H1 (cell line): Measurements from ENCODE around the gene STXBP5. TPM values are rescaled to one million over a fixed set of nuclear protein-coding genes. Genes with fewer than 3 reads are reported as not detected.

Source experiments
- CTCF ChIA-PET: fragments of 300-600 bp; sonication (Branson Sonifier 250); formaldehyde crosslinking; loops from one replicate; lab custom pipeline; 2021; ENCODE audit not compliant: partially characterized antibody; lab: Charles Lee
- POLR2A ChIA-PET: fragments of 300-600 bp; sonication (Branson Sonifier 250); formaldehyde crosslinking; loops from one replicate; lab custom pipeline; 2021; ENCODE audit warnings: inconsistent platforms; ENCODE audit not compliant: partially characterized antibody; lab: Charles Lee
- DNase-seq, 2 experiments: peaks; one replicate each; pipeline versions ENCODE4 v3.0.0 to v3.0.0-alpha.2; 2010 to 2022; ENCODE audit warnings: low spot score in 2 of 2, low read depth in 1 of 2, mixed read lengths in 1 of 2
- FAIRE-seq: peaks from 2 replicates; lab custom pipeline; 2011; peaks lifted over from hg19 to GRCh38; lab: Jason Lieb, UNC
- H2AFZ ChIP-seq: 2 replicates; pipeline ENCODE4 v1.8.1; 2012; ENCODE audit warnings: low read length, inconsistent platforms
- H2AK5ac ChIP-seq: 2 replicates; pipeline ENCODE4 v1.6.1; 2013; ENCODE audit warnings: low read depth, low read length
- H2BK120ac ChIP-seq: replicated peaks from 2 replicates; pipeline ENCODE3; 2013; ENCODE audit warnings: low read depth, low read length, inconsistent platforms
- H2BK12ac ChIP-seq: 2 replicates; pipeline ENCODE4 v1.6.1; 2013; ENCODE audit warnings: low read depth, low read length
- H2BK15ac ChIP-seq: 2 replicates; pipeline ENCODE4 v1.6.1; 2013; ENCODE audit warnings: low read length
- H2BK20ac ChIP-seq: 2 replicates; pipeline ENCODE4 v1.6.1; 2013; ENCODE audit warnings: low read length
- H2BK5ac ChIP-seq: 2 replicates; pipeline ENCODE4 v1.6.1; 2013; ENCODE audit warnings: low read depth, low read length
- H3K14ac ChIP-seq: 2 replicates; pipeline ENCODE4 v1.6.1; 2013; ENCODE audit warnings: inconsistent platforms; ENCODE audit not compliant: insufficient read length
- H3K18ac ChIP-seq: 2 replicates; pipeline ENCODE4 v1.6.1; 2013; ENCODE audit warnings: low read length; ENCODE audit errors: extremely low read depth
- H3K23ac ChIP-seq: 2 replicates; pipeline ENCODE4 v1.6.1; 2013; ENCODE audit warnings: inconsistent platforms; ENCODE audit not compliant: insufficient read length
- H3K23me2 ChIP-seq: 2 replicates; pipeline ENCODE4 v1.6.1; 2013; ENCODE audit warnings: low read depth, low read length
- H3K27ac ChIP-seq: 2 replicates; pipeline ENCODE4 v1.6.1; 2011; ENCODE audit warnings: low read depth, low read length, inconsistent platforms
- H3K27me3 ChIP-seq, 4 experiments: replicated peaks in 1 of 4; 1 replicate in 1 of 4; 2 replicates in 3 of 4; pipeline versions ENCODE4 v1.6.1 to v1.8.1; 2011 to 2013; ENCODE audit warnings: low read length in 3 of 4, mild to moderate bottlenecking in 3 of 4, inconsistent platforms in 2 of 4, mixed read lengths in 2 of 4, moderate library complexity in 1 of 4; ENCODE audit not compliant: control insufficient read depth in 3 of 4, insufficient read depth in 3 of 4; ENCODE audit errors: extremely low read depth in 1 of 4
- H3K36me3 ChIP-seq, 4 experiments: 2 replicates each; pipeline versions ENCODE4 v1.6.1 to v1.8.1; 2011 to 2013; ENCODE audit warnings: mild to moderate bottlenecking in 4 of 4, low read length in 3 of 4, moderate library complexity in 2 of 4, control low read depth in 1 of 4, inconsistent platforms in 1 of 4; ENCODE audit not compliant: insufficient read depth in 4 of 4, control insufficient read depth in 2 of 4
- H3K4ac ChIP-seq: replicated peaks from 2 replicates; pipeline ENCODE3; 2013; ENCODE audit warnings: low read length, low read depth, mixed read lengths, inconsistent platforms; ENCODE audit not compliant: insufficient read length
- H3K4me1 ChIP-seq, 4 experiments: replicated peaks in 1 of 4; 1 replicate in 1 of 4; 2 replicates in 3 of 4; pipeline versions ENCODE4 v1.6.1 to v1.8.1; 2011 to 2013; ENCODE audit warnings: low read length in 3 of 4, inconsistent platforms in 2 of 4, mixed read lengths in 1 of 4; ENCODE audit not compliant: insufficient read depth in 4 of 4, control insufficient read depth in 3 of 4
- H3K4me2 ChIP-seq, 2 experiments: 2 replicates each; pipeline versions ENCODE4 v1.6.1 to v1.8.1; 2011 to 2013; ENCODE audit warnings: low read depth in 2 of 2, low read length in 2 of 2, control low read depth in 1 of 2, inconsistent platforms in 1 of 2, mild to moderate bottlenecking in 1 of 2; ENCODE audit not compliant: insufficient read depth in 1 of 2
- H3K4me3 ChIP-seq, 4 experiments: fragments of 200-600, 300-600 bp in 1 of 4; sonication (generic), shearing (Covaris generic), sonication (Bioruptor Twin) in 1 of 4; 2 replicates each; pipeline versions ENCODE4 v1.5.1 to v1.8.1; 2011 to 2016; ENCODE audit warnings: low read length in 4 of 4, low read depth in 3 of 4, control low read depth in 2 of 4, inconsistent platforms in 2 of 4, mild to moderate bottlenecking in 2 of 4, mixed read lengths in 1 of 4, moderate library complexity in 1 of 4; ENCODE audit not compliant: insufficient read depth in 2 of 4; ENCODE audit errors: extremely low read depth in 1 of 4
- H3K56ac ChIP-seq: replicated peaks from 2 replicates; pipeline ENCODE3; 2013; ENCODE audit warnings: low read depth, mild to moderate bottlenecking, mixed read lengths, low read length, inconsistent platforms; ENCODE audit not compliant: insufficient read length
- H3K79me1 ChIP-seq: 2 replicates; pipeline ENCODE4 v1.6.1; 2013; ENCODE audit warnings: low read depth, low read length, control low read depth
- H3K79me2 ChIP-seq, 2 experiments: 2 replicates each; pipeline versions ENCODE4 v1.6.1 to v1.8.1; 2012 to 2013; ENCODE audit warnings: low read length in 2 of 2, mild to moderate bottlenecking in 2 of 2, inconsistent platforms in 1 of 2; ENCODE audit not compliant: insufficient read depth in 2 of 2, control insufficient read depth in 1 of 2
- H3K9ac ChIP-seq, 4 experiments: replicated peaks in 1 of 4; 1 replicate in 1 of 4; 2 replicates in 3 of 4; pipeline versions ENCODE4 v1.6.1 to v1.8.1; 2011 to 2013; ENCODE audit warnings: low read depth in 3 of 4, low read length in 3 of 4, control low read depth in 2 of 4, mild to moderate bottlenecking in 2 of 4, moderate library complexity in 2 of 4, inconsistent platforms in 1 of 4; ENCODE audit errors: extremely low read depth in 1 of 4
- H3K9me3 ChIP-seq, 2 experiments: 2 replicates each; pipeline versions ENCODE4 v1.6.1 to v1.8.1; 2012 to 2013; ENCODE audit warnings: mild to moderate bottlenecking in 2 of 2, moderate library complexity in 2 of 2, control low read depth in 1 of 2, inconsistent platforms in 1 of 2, low read depth in 1 of 2, low read length in 1 of 2, mixed read lengths in 1 of 2; ENCODE audit not compliant: insufficient read depth in 2 of 2
- H4K20me1 ChIP-seq, 2 experiments: replicated peaks in 1 of 2; 2 replicates each; pipeline versions ENCODE3 to v1.8.1; 2011 to 2013; ENCODE audit warnings: inconsistent platforms in 2 of 2, low read length in 2 of 2, mild to moderate bottlenecking in 1 of 2; ENCODE audit not compliant: insufficient read depth in 2 of 2, control insufficient read depth in 1 of 2
- H4K5ac ChIP-seq: 2 replicates; pipeline ENCODE4 v1.6.1; 2013; ENCODE audit warnings: low read length, low read depth, mixed read lengths, inconsistent platforms; ENCODE audit not compliant: insufficient read length
- H4K8ac ChIP-seq: 2 replicates; pipeline ENCODE4 v1.8.0; 2013; ENCODE audit warnings: mild to moderate bottlenecking, moderate library complexity, low read length, inconsistent platforms; ENCODE audit not compliant: insufficient read depth; ENCODE audit errors: extremely low read depth
- H4K91ac ChIP-seq: replicated peaks from 2 replicates; pipeline ENCODE3; 2013; ENCODE audit warnings: low read length, mixed read lengths, inconsistent platforms; ENCODE audit not compliant: insufficient read length
- ATF2 ChIP-seq: IDR thresholded peaks from 2 replicates; pipeline ENCODE4 v1.6.1; 2012; ENCODE audit warnings: low read length, inconsistent platforms
- CREB1 ChIP-seq: IDR thresholded peaks from 2 replicates; pipeline ENCODE4 v1.6.1; 2012; ENCODE audit warnings: inconsistent platforms
- MAFK ChIP-seq: IDR thresholded peaks from 2 replicates; pipeline ENCODE4 v1.6.1; 2012; ENCODE audit warnings: low read depth, mild to moderate bottlenecking, improper control_type of control experiment, low read length
- NANOG ChIP-seq: IDR thresholded peaks from 2 replicates; pipeline ENCODE4 v1.6.1; 2011; ENCODE audit warnings: low read length, low read depth, mild to moderate bottlenecking, inconsistent platforms; ENCODE audit not compliant: insufficient read depth, poor library complexity, severe bottlenecking
- PHF8 ChIP-seq: fragments of 200-600 bp; sonication (generic); conservative IDR thresholded peaks from 2 replicates; pipeline ENCODE4 v1.7.1; 2012; ENCODE audit warnings: low read depth, mild to moderate bottlenecking, inconsistent platforms, low read length, moderate library complexity
- POLR2AphosphoS5 ChIP-seq: IDR thresholded peaks from 2 replicates; pipeline ENCODE4 v1.6.1; 2011; ENCODE audit warnings: low read depth, low read length
- RBBP5 ChIP-seq: IDR thresholded peaks from 2 replicates; pipeline ENCODE4 v1.7.1; 2012; ENCODE audit warnings: low read depth, mild to moderate bottlenecking, inconsistent platforms, low read length, moderate library complexity, borderline replicate concordance
- RXRA ChIP-seq: IDR thresholded peaks from 2 replicates; pipeline ENCODE4 v1.6.1; 2011; ENCODE audit warnings: low read depth, mild to moderate bottlenecking, low read length, moderate library complexity; ENCODE audit not compliant: insufficient read depth
- SRF ChIP-seq: IDR thresholded peaks from 2 replicates; pipeline ENCODE4 v1.6.1; 2011; ENCODE audit warnings: mild to moderate bottlenecking, low read depth, low read length, moderate library complexity
- TAF7 ChIP-seq: optimal IDR thresholded peaks from 2 replicates; pipeline ENCODE3; 2011; ENCODE audit warnings: low read depth, mild to moderate bottlenecking, inconsistent platforms, low read length, moderate library complexity, borderline replicate concordance
- TBP ChIP-seq: IDR thresholded peaks from 2 replicates; pipeline ENCODE4 v1.6.1; 2011; ENCODE audit warnings: low read depth, low read length, improper control_type of control experiment
- ZNF274 ChIP-seq: IDR thresholded peaks from 2 replicates; pipeline ENCODE4 v1.7.0; 2012; ENCODE audit warnings: low read length, borderline replicate concordance; ENCODE audit errors: extremely low read depth
- WGBS, 2 experiments: shearing (Covaris generic) in 1 of 2; methylation state at CpG; one replicate each; pipeline versions ENCODE4 v1.1.6 to v1.1.7; 2013 to 2015; ENCODE audit warnings: low lambda C conversion rate in 2 of 2, mixed read lengths in 2 of 2, inconsistent platforms in 1 of 2, low coverage in 1 of 2, missing lambda C conversion rate in 1 of 2; ENCODE audit not compliant: insufficient replicate concordance in 2 of 2, insufficient coverage in 1 of 2, insufficient read length in 1 of 2; ENCODE audit errors: extremely low coverage in 1 of 2, missing lambda C conversion rate in 1 of 2; 5-methylcytosine and 5-hydroxymethylcytosine counted together
- polyA plus RNA-seq, 7 experiments: library from polyadenylated mRNA; depleted of rRNA in 3 of 7; stranded (reverse) in 5 of 7; unstranded in 2 of 7; fragments of >200 nt in 5 of 7; fragments of 200-250 nt in 2 of 7; gene quantifications; 1 replicate in 5 of 7; 2 replicates in 1 of 7; 4 replicates in 1 of 7; pipeline versions ENCODE4 v1.2.1 to v1.2.3, GENCODE V29; 2011 to 2013; ENCODE audit warnings: missing spikeins in 2 of 7, mixed read lengths in 2 of 7
- total RNA-seq: library from RNA; stranded (reverse); fragmentation: NEBNext Ultra II Directional; extraction: Animal tissue kit (Norgen Biotek cat#: 25700); gene quantifications from 2 replicates; pipeline ENCODE4 v1.2.1, GENCODE V29; 2021

The STXBP5 gene
- total and polyA plus RNA-seq, 2 of the 8 experiments (the other 6 are each of a cell fraction or from before 2014, with no cell fraction given): 2.7 to 10.8 TPM

GRCh38 chr6:147204843-147205311 is 660 bp downstream of the STXBP5 start:
- peak overlapping the region; percentile 67 to 97 (median 78) for H3K4me3 ChIP-seq
- no peak overlapping the region for H2BK120ac ChIP-seq
- no peaks in the 10 kb centered on the region for H3K79me1 ChIP-seq
- peaks cover 10% of the 10 kb centered on the region for H3K23me2 ChIP-seq
- H3K36me3 ChIP-seq: no peaks in the 10 kb centered on the region; a peak in 2 of 8 replicates
- no peak overlapping the region for H2BK15ac ChIP-seq
- 26% methylated on average over 11 of the region's 11 CpGs; no CpG with 5 or more reads in 1 of the 2 experiments for WGBS, 2 experiments
- ChIA-PET POLR2A (no interaction called here), CTCF (interaction anchor here (0.7 to 1.0 kb wide), 2 partner anchors 9 to 1081 kb away, joined by 4 to 6 read pairs; no protein-coding TSS in a partner anchor)
- no peak overlapping the region for H2BK20ac ChIP-seq
- H2BK12ac ChIP-seq: no peak overlapping the region
- no peaks in the 10 kb centered on the region for H3K9me3 ChIP-seq
- H3K27me3 ChIP-seq: 0 out of 7 replicates have a peak, but pooled peaks cover 0 to 2% (median 0%) of the 10 kb centered on the region in 4 experiments
- H3K27ac ChIP-seq: no peak overlapping the region
- no peak overlapping the region for H3K23ac ChIP-seq
- H4K20me1 ChIP-seq: no peaks in the 10 kb centered on the region
- no peak overlapping the region for H3K14ac ChIP-seq
- peak overlapping the region; percentile 76 to 79 for H3K4me2 ChIP-seq
- H3K4me1 ChIP-seq: peaks cover 0 to 3% (median 0%) of the 10 kb centered on the region in 4 experiments; a peak in 1 of 7 replicates
- no peak overlapping the region for H2AK5ac ChIP-seq
- no peak overlapping the region for H3K18ac ChIP-seq
- H2BK5ac ChIP-seq: no peak overlapping the region
- FAIRE-seq (no peak), DNase-seq (no peak)
- H3K56ac ChIP-seq: no peak overlapping the region
- H4K91ac ChIP-seq: no peak overlapping the region
- H3K4ac ChIP-seq: no peak overlapping the region
- H3K9ac ChIP-seq: no peak overlapping the region; a peak in 2 of 7 replicates
- H4K8ac ChIP-seq: no peak overlapping the region
- no peak overlapping the region for H2AFZ ChIP-seq
- H4K5ac ChIP-seq: no peak overlapping the region
- H3K79me2 ChIP-seq: peaks cover 0 to 34% of the 10 kb centered on the region in 2 experiments; a peak in 3 of 4 replicates
- TF ChIP-seq TAF7: no peak
- no peak for TF ChIP-seq NANOG
- no peak for TF ChIP-seq CREB1
- TF ChIP-seq POLR2AphosphoS5: no peak
- TF ChIP-seq MAFK: no peak
- TF ChIP-seq PHF8: no peak
- TF ChIP-seq ZNF274: no peak
- TF ChIP-seq RXRA: no peak
- TF ChIP-seq SRF: no peak
- no peak for TF ChIP-seq RBBP5
- TF ChIP-seq ATF2: no peak
- TF ChIP-seq TBP: no peak
